ENCODE measurements around the gene KCNH5.

The KCNH5 gene

DNA sequence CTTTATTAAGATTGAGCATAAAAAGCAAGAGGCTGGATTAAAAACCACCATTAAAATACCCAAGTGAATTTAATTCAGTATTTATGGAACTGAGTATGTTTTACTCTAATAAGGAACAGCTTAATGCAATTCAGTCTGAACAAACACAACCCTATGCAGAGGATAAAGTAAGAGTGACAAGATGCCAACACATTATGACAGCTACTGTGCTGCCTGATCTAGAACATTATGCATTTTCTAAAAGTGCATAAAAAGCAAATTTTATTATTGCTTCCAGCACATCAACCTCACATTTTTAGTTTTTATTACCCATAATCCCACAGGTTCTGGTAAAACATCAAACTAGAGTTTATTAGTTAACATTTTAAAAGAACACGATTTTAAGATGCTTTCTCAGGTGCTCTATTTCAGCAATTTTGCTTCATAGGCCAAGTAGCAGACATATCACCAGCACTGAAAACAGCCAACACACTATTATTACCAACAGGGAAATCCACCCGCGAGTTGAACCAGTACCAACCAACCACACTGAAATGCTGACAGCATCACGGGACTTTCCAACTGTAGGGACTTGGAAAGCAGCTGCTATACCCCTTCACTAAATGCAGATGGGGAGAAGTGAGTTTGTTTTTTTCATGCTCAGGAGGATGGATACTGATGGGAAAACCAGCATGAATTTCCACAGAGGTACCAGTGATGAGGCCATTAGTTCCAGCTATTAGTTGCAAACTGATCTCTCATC, 372.1 kb downstream of the KCNH5 start:
- no peak for DNase-seq (ENCODE audit: low spot score)

DNA sequence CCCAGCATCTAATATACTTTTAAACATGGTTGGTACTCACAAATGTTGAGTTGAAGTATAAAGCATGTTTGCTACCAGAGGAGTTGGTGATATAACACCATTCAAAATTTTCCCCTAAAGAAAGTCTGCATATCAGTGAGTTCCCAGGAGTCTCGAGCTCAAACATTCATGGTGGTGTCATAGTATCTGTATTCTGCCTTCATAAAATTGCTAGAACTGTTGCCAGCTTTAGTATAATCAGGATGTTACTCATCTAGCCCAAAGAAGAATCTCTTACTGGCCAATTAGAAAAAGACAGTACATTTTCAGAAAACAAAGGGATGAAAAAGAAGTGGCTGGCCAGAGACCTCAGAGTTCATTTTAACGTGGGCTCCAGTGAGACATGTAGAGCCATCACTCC, 374.7 kb downstream of the KCNH5 start:
- DNase-seq (ENCODE audit: low spot score) = no peak

DNA sequence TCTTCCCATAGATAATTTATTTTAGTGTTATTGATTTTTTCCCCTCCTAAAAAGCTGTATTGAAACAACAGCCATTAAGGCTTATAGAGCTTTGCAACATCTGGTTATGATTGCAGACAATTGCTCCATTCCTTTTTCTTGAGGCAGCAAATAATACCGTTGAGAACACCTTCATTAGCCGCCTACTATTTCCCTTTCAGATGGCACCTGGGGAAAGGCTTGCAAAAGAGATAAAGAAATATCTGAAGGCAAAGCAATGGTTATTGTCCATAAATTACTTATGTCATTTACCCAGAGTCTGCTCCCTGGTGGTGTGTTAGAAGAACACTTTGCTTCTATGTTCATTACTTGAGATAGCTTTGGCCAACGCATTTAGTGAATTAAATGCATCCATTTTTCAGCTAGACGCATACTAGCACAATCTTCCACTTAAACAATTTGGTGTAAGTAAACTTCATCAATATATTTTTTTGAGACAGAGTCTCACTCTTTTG, 377.8 kb downstream of the KCNH5 start:
- no peak for DNase-seq (ENCODE audit: low spot score)

GRCh38 chr14:62665286-62665685, 380.0 kb downstream of the KCNH5 start:
- no peak for DNase-seq (ENCODE audit: low spot score)

GRCh38 chr14:62663456-62663821, 381.8 kb downstream of the KCNH5 start:
- no peak for DNase-seq (ENCODE audit: low spot score)

- no peak for DNase-seq (ENCODE audit: low spot score)
These were observed 382.3 kb downstream of the KCNH5 start for GRCh38 chr14:62662811-62663455.

GRCh38 chr14:62661818-62662217, 383.4 kb downstream of the KCNH5 start:
- DNase-seq (ENCODE audit: low spot score) = no peak

DNA sequence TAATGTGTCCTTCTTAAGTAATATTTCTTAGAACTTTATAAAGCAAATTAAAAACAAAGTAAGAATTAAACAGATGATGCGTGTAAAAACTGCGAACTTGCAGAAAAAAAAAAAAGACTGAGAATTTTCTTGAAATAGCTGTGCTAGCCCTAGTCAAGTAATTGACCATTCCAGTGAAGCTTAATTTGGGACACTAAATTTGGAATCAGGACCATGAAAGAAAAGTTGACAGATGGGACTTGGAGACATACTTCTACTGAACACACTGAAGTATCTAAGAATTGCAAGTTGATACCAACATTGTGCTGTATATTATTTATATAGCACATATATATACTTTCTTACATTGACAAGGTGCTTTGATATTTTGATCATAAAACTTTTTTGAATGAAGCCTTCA, 386.6 kb downstream of the KCNH5 start:
- DNase-seq (ENCODE audit: low spot score) = no peak

DNA sequence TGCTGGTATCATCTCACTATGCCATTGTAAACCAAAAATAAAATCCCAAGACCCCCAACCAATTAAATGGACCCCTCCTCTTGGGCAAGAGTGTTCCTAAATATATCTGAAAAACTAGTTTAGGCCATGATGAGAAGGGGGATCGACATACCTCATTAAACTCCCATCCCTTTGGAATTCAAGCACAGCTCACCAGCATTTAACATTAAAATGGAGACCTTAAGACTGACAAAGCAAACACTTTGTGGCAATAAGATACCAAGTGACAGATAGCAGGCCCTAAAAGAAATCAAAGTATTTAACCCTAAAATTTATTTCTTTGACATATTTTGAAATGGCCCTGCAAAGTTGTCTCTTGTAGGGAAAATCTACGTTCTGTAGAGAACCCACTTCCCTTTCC, 387.9 kb downstream of the KCNH5 start:
- no peak for DNase-seq (ENCODE audit: low spot score)

DNA sequence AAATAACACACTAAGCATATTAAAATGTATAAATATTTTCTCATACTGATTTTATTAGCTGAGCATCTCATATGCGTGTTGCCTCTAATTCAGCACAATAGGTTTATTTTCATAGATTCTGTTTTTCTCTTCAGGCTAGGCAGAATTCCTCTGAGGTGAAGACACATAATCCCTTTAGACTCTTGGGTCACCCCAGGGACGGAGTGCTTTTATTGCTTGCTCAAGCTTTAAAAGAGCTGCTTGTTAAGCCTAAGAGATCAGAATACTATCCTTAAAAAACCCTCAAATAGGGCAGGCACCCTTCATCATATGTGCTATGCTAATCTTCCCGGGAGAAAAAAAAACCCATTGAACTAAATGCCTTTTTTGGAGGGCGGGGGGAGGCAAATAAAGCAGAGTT, 390.1 kb downstream of the KCNH5 start:
- DNase-seq (ENCODE audit: low spot score) = no peak

DNA sequence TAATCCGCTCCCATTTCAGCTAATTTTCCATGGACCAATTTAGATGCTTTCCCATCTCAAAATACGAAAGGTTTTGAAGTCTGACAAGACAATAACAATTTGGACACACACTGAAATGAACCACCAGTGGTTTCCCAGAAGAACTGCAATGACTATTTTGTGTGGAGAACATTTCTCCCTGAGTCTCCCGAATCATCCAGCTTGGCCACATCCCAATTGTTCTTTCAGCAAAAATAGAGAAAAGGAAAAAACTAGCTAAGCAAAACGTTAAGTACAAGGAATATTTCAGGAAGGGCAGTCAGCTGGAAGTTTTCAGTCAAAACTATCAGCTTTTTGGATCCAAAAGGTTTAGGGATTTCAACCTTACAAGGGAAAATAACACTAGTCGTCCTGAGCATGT, 390.6 kb downstream of the KCNH5 start:
- no peak for DNase-seq (ENCODE audit: low spot score)
